ENCODE results near the gene PHLDB3. TPM values are rescaled to one million over a fixed set of nuclear protein-coding genes. Genes with fewer than 3 reads are reported as not detected.
A peak's percentile ranks its signal among the peaks of the same experiment; 100 is the strongest.

Gene PHLDB3
- total and polyA plus RNA-seq, 2 of the 13 experiments (the other 11 are each of a cell fraction or from before 2014, with no cell fraction given): 11.3 to 14.5 TPM

DNA sequence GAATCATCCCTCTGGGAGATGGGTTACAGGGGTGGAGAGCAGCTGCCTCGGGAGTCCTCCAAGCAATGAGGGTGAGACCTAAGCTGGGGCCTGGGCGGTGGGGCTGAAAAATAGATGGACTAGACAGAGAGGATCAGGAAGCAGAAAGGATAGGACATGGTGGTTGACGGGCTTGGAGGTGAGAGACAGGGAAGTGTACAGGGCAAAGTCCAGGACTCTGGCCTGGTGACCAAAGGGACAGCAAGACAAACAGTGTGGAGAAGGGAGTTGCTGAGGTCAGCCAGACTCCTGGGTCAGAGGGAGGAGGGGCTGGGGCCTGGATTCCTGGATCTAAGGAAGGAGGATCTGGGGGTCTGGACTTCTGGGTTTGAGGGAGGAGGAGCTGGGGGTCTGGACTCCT, 5.5 kb downstream of the PHLDB3 start (continued):
- TF ChIP-seq ZNF574 (CRISPR knock-in tag; IDR thresholded peaks at IDR 0.05) (peak; percentile 57; the same call in 1 of the 2 replicates), GABPA (IDR thresholded peaks at IDR 0.05; ENCODE audit: low read depth, low read length) (no peak), GABPA (CRISPR knock-in tag; IDR thresholded peaks at IDR 0.05; ENCODE audit: low read depth) (peak; percentile 51; the same call in 1 of the 2 replicates), SUZ12 (IDR thresholded peaks at IDR 0.05; ENCODE audit: low read depth, low read length) (no peak), MED1 (CRISPR knock-in tag; IDR thresholded peaks at IDR 0.05) (peak; percentile 70), KDM5A (IDR thresholded peaks at IDR 0.05; ENCODE audit: borderline replicate concordance, low read length) (no peak), RXRB (CRISPR knock-in tag; IDR thresholded peaks at IDR 0.05; ENCODE audit: borderline replicate concordance) (peak; percentile 88), ZNF501 (CRISPR knock-in tag; IDR thresholded peaks at IDR 0.05) (peak; percentile 28; the same call in 1 of the 2 replicates), RXRA (CRISPR knock-in tag; IDR thresholded peaks at IDR 0.05) (peak; percentile 84; the same call in 1 of the 2 replicates), MXI1 (IDR thresholded peaks at IDR 0.05; ENCODE audit: borderline replicate concordance, low read depth, low read length) (peak; percentile 60; the same call in 1 of the 3 replicates), ASH2L (IDR thresholded peaks at IDR 0.05; ENCODE audit: insufficient read length, low read depth, low read length) (peak; percentile 82), DMAP1 (CRISPR knock-in tag; IDR thresholded peaks at IDR 0.05) (0 out of 2 replicates have a peak, but pooled peaks have one; percentile 30), NCOR1 (IDR thresholded peaks at IDR 0.05; ENCODE audit: borderline replicate concordance, low read length) (peak; percentile 95), ZNF382 (CRISPR knock-in tag; IDR thresholded peaks at IDR 0.05; ENCODE audit: borderline replicate concordance) (no peak), JDP2 (CRISPR knock-in tag; IDR thresholded peaks at IDR 0.05; ENCODE audit: borderline replicate concordance) (no peak), SCMH1 (CRISPR knock-in tag; IDR thresholded peaks at IDR 0.05; ENCODE audit: borderline replicate concordance) (no peak)
- TF ChIP-seq, protein P1, sequence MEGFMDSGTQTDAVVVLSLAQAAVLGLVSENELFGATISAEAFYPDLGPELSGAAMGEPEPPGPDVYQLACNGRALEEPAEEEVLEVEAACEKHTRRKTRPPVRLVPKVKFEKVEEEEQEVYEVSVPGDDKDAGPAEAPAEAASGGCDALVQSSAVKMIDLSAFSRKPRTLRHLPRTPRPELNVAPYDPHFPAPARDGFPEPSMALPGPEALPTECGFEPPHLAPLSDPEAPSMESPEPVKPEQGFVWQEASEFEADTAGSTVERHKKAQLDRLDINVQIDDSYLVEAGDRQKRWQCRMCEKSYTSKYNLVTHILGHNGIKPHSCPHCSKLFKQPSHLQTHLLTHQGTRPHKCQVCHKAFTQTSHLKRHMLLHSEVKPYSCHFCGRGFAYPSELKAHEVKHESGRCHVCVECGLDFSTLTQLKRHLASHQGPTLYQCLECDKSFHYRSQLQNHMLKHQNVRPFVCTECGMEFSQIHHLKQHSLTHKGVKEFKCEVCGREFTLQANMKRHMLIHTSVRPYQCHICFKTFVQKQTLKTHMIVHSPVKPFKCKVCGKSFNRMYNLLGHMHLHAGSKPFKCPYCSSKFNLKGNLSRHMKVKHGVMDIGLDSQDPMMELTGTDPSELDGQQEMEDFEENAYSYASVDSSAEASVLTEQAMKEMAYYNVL (CRISPR knock-in tag; IDR thresholded peaks at IDR 0.05; ENCODE audit: borderline replicate concordance): peak; percentile 59; the same call in 1 of the 2 replicates
- TF ChIP-seq, protein P2, sequence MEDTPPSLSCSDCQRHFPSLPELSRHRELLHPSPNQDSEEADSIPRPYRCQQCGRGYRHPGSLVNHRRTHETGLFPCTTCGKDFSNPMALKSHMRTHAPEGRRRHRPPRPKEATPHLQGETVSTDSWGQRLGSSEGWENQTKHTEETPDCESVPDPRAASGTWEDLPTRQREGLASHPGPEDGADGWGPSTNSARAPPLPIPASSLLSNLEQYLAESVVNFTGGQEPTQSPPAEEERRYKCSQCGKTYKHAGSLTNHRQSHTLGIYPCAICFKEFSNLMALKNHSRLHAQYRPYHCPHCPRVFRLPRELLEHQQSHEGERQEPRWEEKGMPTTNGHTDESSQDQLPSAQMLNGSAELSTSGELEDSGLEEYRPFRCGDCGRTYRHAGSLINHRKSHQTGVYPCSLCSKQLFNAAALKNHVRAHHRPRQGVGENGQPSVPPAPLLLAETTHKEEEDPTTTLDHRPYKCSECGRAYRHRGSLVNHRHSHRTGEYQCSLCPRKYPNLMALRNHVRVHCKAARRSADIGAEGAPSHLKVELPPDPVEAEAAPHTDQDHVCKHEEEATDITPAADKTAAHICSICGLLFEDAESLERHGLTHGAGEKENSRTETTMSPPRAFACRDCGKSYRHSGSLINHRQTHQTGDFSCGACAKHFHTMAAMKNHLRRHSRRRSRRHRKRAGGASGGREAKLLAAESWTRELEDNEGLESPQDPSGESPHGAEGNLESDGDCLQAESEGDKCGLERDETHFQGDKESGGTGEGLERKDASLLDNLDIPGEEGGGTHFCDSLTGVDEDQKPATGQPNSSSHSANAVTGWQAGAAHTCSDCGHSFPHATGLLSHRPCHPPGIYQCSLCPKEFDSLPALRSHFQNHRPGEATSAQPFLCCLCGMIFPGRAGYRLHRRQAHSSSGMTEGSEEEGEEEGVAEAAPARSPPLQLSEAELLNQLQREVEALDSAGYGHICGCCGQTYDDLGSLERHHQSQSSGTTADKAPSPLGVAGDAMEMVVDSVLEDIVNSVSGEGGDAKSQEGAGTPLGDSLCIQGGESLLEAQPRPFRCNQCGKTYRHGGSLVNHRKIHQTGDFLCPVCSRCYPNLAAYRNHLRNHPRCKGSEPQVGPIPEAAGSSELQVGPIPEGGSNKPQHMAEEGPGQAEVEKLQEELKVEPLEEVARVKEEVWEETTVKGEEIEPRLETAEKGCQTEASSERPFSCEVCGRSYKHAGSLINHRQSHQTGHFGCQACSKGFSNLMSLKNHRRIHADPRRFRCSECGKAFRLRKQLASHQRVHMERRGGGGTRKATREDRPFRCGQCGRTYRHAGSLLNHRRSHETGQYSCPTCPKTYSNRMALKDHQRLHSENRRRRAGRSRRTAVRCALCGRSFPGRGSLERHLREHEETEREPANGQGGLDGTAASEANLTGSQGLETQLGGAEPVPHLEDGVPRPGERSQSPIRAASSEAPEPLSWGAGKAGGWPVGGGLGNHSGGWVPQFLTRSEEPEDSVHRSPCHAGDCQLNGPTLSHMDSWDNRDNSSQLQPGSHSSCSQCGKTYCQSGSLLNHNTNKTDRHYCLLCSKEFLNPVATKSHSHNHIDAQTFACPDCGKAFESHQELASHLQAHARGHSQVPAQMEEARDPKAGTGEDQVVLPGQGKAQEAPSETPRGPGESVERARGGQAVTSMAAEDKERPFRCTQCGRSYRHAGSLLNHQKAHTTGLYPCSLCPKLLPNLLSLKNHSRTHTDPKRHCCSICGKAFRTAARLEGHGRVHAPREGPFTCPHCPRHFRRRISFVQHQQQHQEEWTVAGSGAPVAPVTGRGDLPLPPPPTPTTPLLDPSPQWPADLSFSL (CRISPR knock-in tag; IDR thresholded peaks at IDR 0.05): no peak
- TF ChIP-seq, protein P3, sequence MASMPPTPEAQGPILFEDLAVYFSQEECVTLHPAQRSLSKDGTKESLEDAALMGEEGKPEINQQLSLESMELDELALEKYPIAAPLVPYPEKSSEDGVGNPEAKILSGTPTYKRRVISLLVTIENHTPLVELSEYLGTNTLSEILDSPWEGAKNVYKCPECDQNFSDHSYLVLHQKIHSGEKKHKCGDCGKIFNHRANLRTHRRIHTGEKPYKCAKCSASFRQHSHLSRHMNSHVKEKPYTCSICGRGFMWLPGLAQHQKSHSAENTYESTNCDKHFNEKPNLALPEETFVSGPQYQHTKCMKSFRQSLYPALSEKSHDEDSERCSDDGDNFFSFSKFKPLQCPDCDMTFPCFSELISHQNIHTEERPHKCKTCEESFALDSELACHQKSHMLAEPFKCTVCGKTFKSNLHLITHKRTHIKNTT (CRISPR knock-in tag; IDR thresholded peaks at IDR 0.05): no peak
